Keratinocyte (primary cell): ENCODE measurements around the gene CCDC201. TPM values are rescaled to one million over a fixed set of nuclear protein-coding genes. Genes with fewer than 3 reads are reported as not detected.

Experiments
- DNase-seq: peaks from one replicate; pipeline ENCODE4 v3.0.0-alpha.2; 2011; ENCODE audit warnings: low read depth, missing footprints, low spot score
- FAIRE-seq: peaks from 2 replicates; lab custom pipeline; 2011; peaks lifted over from hg19 to GRCh38; lab: Jason Lieb, UNC
- H2AFZ ChIP-seq: 2 replicates; pipeline ENCODE4 v1.6.0; 2012; ENCODE audit warnings: low read length, control low read depth, inconsistent platforms; ENCODE audit not compliant: control insufficient read depth
- H3K27ac ChIP-seq: 2 replicates; pipeline ENCODE4 v1.5.1; 2011; ENCODE audit warnings: low read length; ENCODE audit not compliant: control insufficient read depth, insufficient read depth
- H3K27me3 ChIP-seq: 3 replicates; pipeline ENCODE4 v1.6.0; 2011; ENCODE audit warnings: low read length; ENCODE audit not compliant: control insufficient read depth, insufficient read depth; ENCODE audit errors: extremely low read depth
- H3K36me3 ChIP-seq, 2 experiments: 2 replicates in 1 of 2; 3 replicates in 1 of 2; pipeline ENCODE4 v1.5.1; 2011; ENCODE audit warnings: low read length in 2 of 2, mild to moderate bottlenecking in 1 of 2; ENCODE audit not compliant: control insufficient read depth in 2 of 2, insufficient read depth in 2 of 2; ENCODE audit errors: extremely low read depth in 1 of 2
- H3K4me1 ChIP-seq: 3 replicates; pipeline ENCODE4 v1.5.1; 2011; ENCODE audit warnings: low read length; ENCODE audit not compliant: control insufficient read depth, insufficient read depth; ENCODE audit errors: extremely low read depth
- H3K4me2 ChIP-seq: 3 replicates; pipeline ENCODE4 v1.6.0; 2011; ENCODE audit warnings: low read depth, low read length; ENCODE audit not compliant: control insufficient read depth, insufficient read depth; ENCODE audit errors: extremely low read depth
- H3K4me3 ChIP-seq, 3 experiments: fragments of 200-600 bp in 1 of 3; sonication (generic) in 1 of 3; 2 replicates in 2 of 3; 3 replicates in 1 of 3; pipeline ENCODE4 v1.5.1; 2011 to 2016; ENCODE audit warnings: low read length in 3 of 3, mild to moderate bottlenecking in 3 of 3, control low read depth in 2 of 3, inconsistent platforms in 1 of 3, low read depth in 1 of 3, mixed read lengths in 1 of 3, mixed run types in 1 of 3, moderate library complexity in 1 of 3; ENCODE audit not compliant: control insufficient read depth in 2 of 3, insufficient read depth in 2 of 3; ENCODE audit errors: extremely low read depth in 1 of 3
- H3K79me2 ChIP-seq: 2 replicates; pipeline ENCODE4 v1.6.0; 2012; ENCODE audit warnings: low read length; ENCODE audit not compliant: control insufficient read depth, insufficient read depth
- H3K9ac ChIP-seq: 3 replicates; pipeline ENCODE4 v1.6.0; 2011; ENCODE audit warnings: low read length; ENCODE audit not compliant: control insufficient read depth, insufficient read depth; ENCODE audit errors: extremely low read depth
- H3K9me1 ChIP-seq: 3 replicates; pipeline ENCODE4 v1.6.0; 2011; ENCODE audit warnings: low read length; ENCODE audit not compliant: control insufficient read depth, insufficient read depth; ENCODE audit errors: extremely low read depth
- H3K9me3 ChIP-seq: 2 replicates; pipeline ENCODE4 v1.5.1; 2012; ENCODE audit warnings: low read depth, low read length; ENCODE audit not compliant: control insufficient read depth
- H4K20me1 ChIP-seq: 3 replicates; pipeline ENCODE4 v1.6.0; 2011; ENCODE audit warnings: low read length; ENCODE audit not compliant: control insufficient read depth, insufficient read depth; ENCODE audit errors: extremely low read depth
- CTCF ChIP-seq, 3 experiments: IDR thresholded peaks in 1 of 3; conservative IDR thresholded peaks in 1 of 3; optimal IDR thresholded peaks in 1 of 3; 2 replicates in 2 of 3; 3 replicates in 1 of 3; pipeline versions ENCODE3 to v1.5.1; 2011; ENCODE audit warnings: low read length in 3 of 3, mild to moderate bottlenecking in 3 of 3, moderate library complexity in 2 of 3, control low read depth in 1 of 3, inconsistent platforms in 1 of 3; ENCODE audit not compliant: insufficient read depth in 2 of 3; ENCODE audit errors: extremely low read depth in 1 of 3
- EZH2 ChIP-seq: IDR thresholded peaks from one replicate; pipeline ENCODE4 v1.6.1; 2012; ENCODE audit warnings: inconsistent platforms, mild to moderate bottlenecking, low read length, moderate library complexity
- dilution Hi-C: fragments of 300-500 bp; cut with MboI; formaldehyde crosslinking; loops from one replicate; pipeline ENCODE4 v1.7.0; 2020; ENCODE audit warnings: low sequenced_read_pairs; ENCODE audit not compliant: extremely low pct_ligation_motif_present
- polyA plus RNA-seq, 5 experiments: library from polyadenylated mRNA; depleted of rRNA in 3 of 5; stranded (reverse) in 3 of 5; stranded (forward) in 1 of 5; unstranded in 1 of 5; fragments of >200 nt; gene quantifications; 1 replicate in 1 of 5; 2 replicates in 3 of 5; 3 replicates in 1 of 5; pipeline versions ENCODE4 v1.2.1 to v1.2.3, GENCODE V29; 2011 to 2012; ENCODE audit warnings: missing spikeins in 2 of 5, low read depth in 1 of 5, low replicate concordance in 1 of 5

The CCDC201 gene
- polyA plus RNA-seq, 1 donor (not counting 4 experiments of a cell fraction or from before 2014, with no cell fraction given), result not detected

- H3K27ac ChIP-seq, result no peak overlapping the region
- no peak overlapping the region for H3K4me2 ChIP-seq
- H3K9me3 ChIP-seq, result no peaks in the 10 kb centered on the region
- FAIRE-seq, result no peak
- TF ChIP-seq EZH2, result no peak
- TF ChIP-seq CTCF (optimal IDR thresholded peaks at IDR 0.05 in 1 of 3, IDR thresholded peaks at IDR 0.05 in 1 of 3, conservative IDR thresholded peaks at IDR 0.05 in 1 of 3; ENCODE audit: extremely low read depth in 1 of 3, insufficient read depth in 2 of 3, low read length in 3 of 3), result no peak
- H3K9me1 ChIP-seq, result no peaks in the 10 kb centered on the region
- peaks cover 4% of the 10 kb centered on the region for H3K27me3 ChIP-seq
- H3K79me2 ChIP-seq, result no peaks in the 10 kb centered on the region
- H3K4me1 ChIP-seq, result no peaks in the 10 kb centered on the region
- H3K9ac ChIP-seq, result no peak overlapping the region
- dilution Hi-C loops, result no loop called here
- DNase-seq, result no peak
- H3K36me3 ChIP-seq, result no peaks in the 10 kb centered on the region
- no peak overlapping the region for H3K4me3 ChIP-seq
- no peak overlapping the region for H2AFZ ChIP-seq
- H4K20me1 ChIP-seq, result no peaks in the 10 kb centered on the region
Observed at GRCh38 chr7:45901566-45901965, 28.7 kb upstream of the CCDC201 start.

GRCh38 chr7:45898222-45898621 is 25.3 kb upstream of the CCDC201 start:
- Histone ChIP-seq H3K4me2 (no peak overlapping the region), H4K20me1 (no peaks in the 10 kb centered on the region), H3K9me3 (no peaks in the 10 kb centered on the region), H3K27me3 (peaks cover 17% of the 10 kb centered on the region), H3K9me1 (no peaks in the 10 kb centered on the region), H3K4me3 (no peak overlapping the region), H3K4me1 (no peaks in the 10 kb centered on the region), H2AFZ (no peak overlapping the region), H3K27ac (no peak overlapping the region), H3K9ac (no peak overlapping the region), H3K36me3 (no peaks in the 10 kb centered on the region), H3K79me2 (no peaks in the 10 kb centered on the region)
- no peak for TF ChIP-seq EZH2
- TF ChIP-seq CTCF (optimal IDR thresholded peaks at IDR 0.05 in 1 of 3, IDR thresholded peaks at IDR 0.05 in 1 of 3, conservative IDR thresholded peaks at IDR 0.05 in 1 of 3; ENCODE audit: extremely low read depth in 1 of 3, insufficient read depth in 2 of 3, low read length in 3 of 3), result no peak
- DNase-seq (no peak), FAIRE-seq (no peak)
- dilution Hi-C loops, result no loop called here
